ENCODE measurements around the gene IGLL5. TPM values are rescaled to one million over a fixed set of nuclear protein-coding genes. Genes with fewer than 3 reads are reported as not detected.

The IGLL5 gene
- polyA plus RNA-seq, 1 of the 3 experiments (the other 2 are of a cell fraction): not detected

- H4K20me1 ChIP-seq (ENCODE audit: insufficient read depth): no peaks in the 10 kb centered on the region
Observed at GRCh38 chr22:22870577-22871404, 16.8 kb upstream of the IGLL5 start.

More at GRCh38 chr22:22870577-22871404, 16.8 kb upstream of the IGLL5 start:
- 47% methylated on average over 6 of the region's 8 CpGs for WGBS (ENCODE audit: low lambda C conversion rate)
- DNase-seq: no peak
- H3K4me1 ChIP-seq (ENCODE audit: control insufficient read depth in 1 of 2, insufficient read depth in 2 of 2, low read depth in 1 of 2, low read length in 1 of 2): no peaks in the 10 kb centered on the region
- TF ChIP-seq MXI1 (IDR thresholded peaks at IDR 0.05; ENCODE audit: low read depth, low read length) (no peak), NRF1 (IDR thresholded peaks at IDR 0.05; ENCODE audit: low read depth, low read length) (no peak), YY1 (IDR thresholded peaks at IDR 0.05; ENCODE audit: low read depth) (no peak), FOSL2 (IDR thresholded peaks at IDR 0.05; ENCODE audit: borderline replicate concordance, low read depth) (no peak), TAF1 (IDR thresholded peaks at IDR 0.05; ENCODE audit: borderline replicate concordance, low read depth, low read length) (no peak), REST (IDR thresholded peaks at IDR 0.05; ENCODE audit: low read depth, low read length) (no peak), NFIC (IDR thresholded peaks at IDR 0.05; ENCODE audit: borderline replicate concordance) (no peak), CHD2 (IDR thresholded peaks at IDR 0.05; ENCODE audit: low read length, partially characterized antibody) (no peak), RFX5 (IDR thresholded peaks at IDR 0.05; ENCODE audit: low read length) (no peak), GATA2 (CRISPR knock-in tag; IDR thresholded peaks at IDR 0.05) (no peak), IRF3 (IDR thresholded peaks at IDR 0.05; ENCODE audit: low read depth, low read length) (no peak), USF2 (IDR thresholded peaks at IDR 0.05; ENCODE audit: borderline replicate concordance, low read depth, low read length) (no peak), TCF12 (IDR thresholded peaks at IDR 0.05) (no peak), RAD21 (IDR thresholded peaks at IDR 0.05; ENCODE audit: low read length) (no peak)
- H3K9me2 ChIP-seq: no peaks in the 10 kb centered on the region
- no peaks in the 10 kb centered on the region for H3K27me3 ChIP-seq (ENCODE audit: insufficient read depth)
- H3K4me2 ChIP-seq: no peak overlapping the region
- no peak overlapping the region for H3K4me3 ChIP-seq (ENCODE audit: low read depth in 2 of 2, low read length in 1 of 2)
- H3K36me3 ChIP-seq (replicated peaks in 1 of 2; ENCODE audit: control insufficient read depth in 1 of 2, insufficient read depth in 2 of 2, low read length in 1 of 2): no peaks in the 10 kb centered on the region
- H3K79me2 ChIP-seq (ENCODE audit: insufficient read depth): no peaks in the 10 kb centered on the region
- CTCF ChIA-PET: interaction anchor here (0.8 to 3.3 kb wide), 10 partner anchors 10 to 119 kb away, joined by 3 to 16 read pairs (median 4); no protein-coding TSS in a partner anchor
- H3F3A ChIP-seq (replicated peaks; ENCODE audit: insufficient read depth): no peaks in the 10 kb centered on the region
- H2AFZ ChIP-seq (ENCODE audit: low read depth): no peak overlapping the region
- POLR2A ChIA-PET: no interaction called here
- no peaks in the 10 kb centered on the region for H3K9me3 ChIP-seq
- H3K27ac ChIP-seq (ENCODE audit: low read depth in 2 of 2, low read length in 1 of 2): no peak overlapping the region
- no peak overlapping the region for H3K9ac ChIP-seq

All from SK-N-SH (cell line).